ENCODE results near the gene CBLC. TPM values are rescaled to one million over a fixed set of nuclear protein-coding genes. Genes with fewer than 3 reads are reported as not detected.
A peak's percentile ranks its signal among the peaks of the same experiment; 100 is the strongest.

The CBLC gene
- total RNA-seq, 4 donors from 2014 or later = not detected

DNA sequence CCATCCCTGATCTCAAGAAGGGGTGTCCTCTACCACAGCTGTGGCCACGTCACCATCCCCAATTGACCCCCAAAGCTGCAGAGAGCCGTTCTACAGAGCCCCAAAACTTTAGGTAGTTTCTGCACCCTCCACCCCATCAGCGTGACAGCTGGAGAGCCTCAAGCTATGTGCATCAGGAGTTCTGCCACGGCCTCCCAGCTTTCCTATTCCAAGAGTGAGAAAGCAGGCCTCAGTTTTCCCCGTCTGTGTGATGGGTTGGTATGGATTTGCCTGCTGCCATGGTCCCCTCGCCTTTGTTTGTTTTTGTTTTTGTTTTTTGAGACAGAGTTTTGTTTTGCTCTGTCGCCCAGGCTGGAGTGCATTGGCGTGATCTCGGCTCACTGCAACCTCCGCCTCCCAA, 27.7 kb upstream of the CBLC start:
- H3K27me3 ChIP-seq = no peaks in the 10 kb centered on the region
- H3K36me3 ChIP-seq = peaks cover 0 to 18% (median 0%) of the 10 kb centered on the region in 3 donors
- H3K27ac ChIP-seq = peak overlapping the region in 3 of 4 donors; percentile 89 to 96 (median 95)
- H3K9me3 ChIP-seq = no peaks in the 10 kb centered on the region
- WGBS, 2 donors = 82 to 86% methylated on average over 10 of the region's 10 CpGs
- peaks cover 3 to 91% (median 66%) of the 10 kb centered on the region in 4 donors for H3K4me1 ChIP-seq
- peak overlapping the region; percentile 42 to 85 (median 60) for H3K4me3 ChIP-seq
- no peak for DNase-seq (ENCODE audit: low spot score in 2 of 2)
- no peak for TF ChIP-seq POLR2A (IDR thresholded peaks at IDR 0.05)
- TF ChIP-seq, protein P1, sequence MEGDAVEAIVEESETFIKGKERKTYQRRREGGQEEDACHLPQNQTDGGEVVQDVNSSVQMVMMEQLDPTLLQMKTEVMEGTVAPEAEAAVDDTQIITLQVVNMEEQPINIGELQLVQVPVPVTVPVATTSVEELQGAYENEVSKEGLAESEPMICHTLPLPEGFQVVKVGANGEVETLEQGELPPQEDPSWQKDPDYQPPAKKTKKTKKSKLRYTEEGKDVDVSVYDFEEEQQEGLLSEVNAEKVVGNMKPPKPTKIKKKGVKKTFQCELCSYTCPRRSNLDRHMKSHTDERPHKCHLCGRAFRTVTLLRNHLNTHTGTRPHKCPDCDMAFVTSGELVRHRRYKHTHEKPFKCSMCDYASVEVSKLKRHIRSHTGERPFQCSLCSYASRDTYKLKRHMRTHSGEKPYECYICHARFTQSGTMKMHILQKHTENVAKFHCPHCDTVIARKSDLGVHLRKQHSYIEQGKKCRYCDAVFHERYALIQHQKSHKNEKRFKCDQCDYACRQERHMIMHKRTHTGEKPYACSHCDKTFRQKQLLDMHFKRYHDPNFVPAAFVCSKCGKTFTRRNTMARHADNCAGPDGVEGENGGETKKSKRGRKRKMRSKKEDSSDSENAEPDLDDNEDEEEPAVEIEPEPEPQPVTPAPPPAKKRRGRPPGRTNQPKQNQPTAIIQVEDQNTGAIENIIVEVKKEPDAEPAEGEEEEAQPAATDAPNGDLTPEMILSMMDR (IDR thresholded peaks at IDR 0.05) = no peak
- TF ChIP-seq EP300 (IDR thresholded peaks at IDR 0.05) = no peak

DNA sequence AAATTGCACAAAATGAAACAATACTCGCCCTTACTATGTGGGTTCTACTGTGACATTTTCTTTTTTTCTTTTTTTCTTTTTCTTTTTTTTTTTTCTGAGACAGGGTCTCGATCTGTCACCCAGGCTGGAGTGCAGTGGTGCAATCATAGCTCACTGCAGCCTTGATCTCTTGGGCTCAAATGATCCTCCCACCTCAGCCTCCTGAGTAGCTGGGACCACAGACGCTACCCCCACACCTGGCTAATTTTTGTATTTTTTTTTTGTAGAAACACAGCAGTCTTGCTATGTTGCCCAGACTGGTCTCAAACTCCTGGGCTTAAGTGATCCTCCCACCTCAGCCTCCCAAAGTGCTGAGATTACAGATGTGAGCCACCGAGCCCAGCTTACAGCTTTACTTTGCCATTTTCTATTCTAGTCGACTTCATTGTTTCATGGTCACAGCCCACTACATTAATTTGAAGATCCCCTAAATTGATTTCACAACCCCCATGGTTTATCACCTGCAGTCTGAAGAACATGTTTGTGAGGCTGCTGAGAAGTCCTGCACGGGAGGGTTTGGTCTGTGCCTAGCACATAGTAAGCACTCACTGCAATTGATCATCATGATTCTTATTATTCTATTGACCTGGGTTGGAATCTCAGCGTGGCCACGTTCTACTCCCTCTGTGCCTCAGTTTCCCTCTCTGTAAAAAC, 25.4 kb upstream of the CBLC start:
- no peak for DNase-seq (ENCODE audit: low spot score in 2 of 2)
- WGBS, 2 donors = 56 to 63% methylated on average over 8 of the region's 8 CpGs
- Histone ChIP-seq H3K27me3 (no peaks in the 10 kb centered on the region), H3K36me3 (peaks cover 0 to 18% (median 0%) of the 10 kb centered on the region in 3 donors), H3K27ac (peak overlapping the region in 3 of 4 donors; percentile 85 to 94 (median 90)), H3K4me1 (peaks cover 5 to 92% (median 75%) of the 10 kb centered on the region in 4 donors), H3K4me3 (peak overlapping the region in 1 of 4 donors; percentile 40), H3K9me3 (no peaks in the 10 kb centered on the region)
- TF ChIP-seq, protein P1 (IDR thresholded peaks at IDR 0.05) = no peak
- TF ChIP-seq POLR2A (IDR thresholded peaks at IDR 0.05) (no peak), EP300 (IDR thresholded peaks at IDR 0.05) (no peak)

DNA sequence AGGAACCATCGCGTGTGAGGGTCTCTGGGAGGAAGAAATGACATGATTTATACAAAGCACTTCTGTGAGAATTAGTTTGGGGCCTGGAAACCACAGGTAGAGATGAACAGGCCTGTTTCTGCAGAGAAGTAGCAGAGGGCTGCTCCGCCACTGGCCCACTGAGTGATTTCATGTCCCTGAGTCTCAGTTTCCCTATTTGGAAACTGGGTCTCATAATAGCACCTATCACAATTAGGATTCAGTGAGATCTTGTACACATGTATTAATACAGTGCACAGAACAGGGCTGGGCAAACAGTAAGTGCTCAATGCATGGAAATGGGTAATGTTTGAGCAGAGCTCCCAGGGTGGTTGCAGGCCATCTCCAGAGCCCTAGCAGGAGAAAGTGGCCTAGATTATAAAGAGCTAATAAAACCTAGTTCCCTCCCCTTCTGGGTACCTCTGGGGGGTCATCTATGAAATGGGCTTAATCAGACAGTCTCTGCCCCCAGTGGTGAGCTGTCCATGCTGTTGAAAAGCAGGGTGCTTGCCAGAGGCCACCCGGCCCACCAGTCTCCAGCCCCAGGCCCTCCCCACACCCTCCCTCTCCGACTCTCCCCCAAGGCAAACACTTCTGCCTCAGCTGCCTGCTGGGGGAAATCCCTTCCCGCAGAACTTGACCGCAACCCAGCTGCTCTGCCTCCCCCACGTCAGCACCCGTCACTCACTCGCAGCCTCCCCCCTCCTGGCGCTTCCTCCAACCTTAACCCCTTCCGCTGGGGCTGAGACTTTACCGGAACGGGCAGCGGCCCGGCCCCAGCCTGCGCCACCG, 24.7 kb upstream of the CBLC start:
- peaks cover 0 to 18% (median 0%) of the 10 kb centered on the region in 3 donors for H3K36me3 ChIP-seq
- H3K4me1 ChIP-seq = peaks cover 5 to 91% (median 77%) of the 10 kb centered on the region in 4 donors
- no peaks in the 10 kb centered on the region for H3K27me3 ChIP-seq
- H3K4me3 ChIP-seq = peak overlapping the region; percentile 22 to 51 (median 38)
- H3K27ac ChIP-seq = peak overlapping the region; percentile 84 to 94 (median 88)
- TF ChIP-seq EP300 (IDR thresholded peaks at IDR 0.05) = peak in 1 of 2 donors; percentile 85
- TF ChIP-seq, protein P1 (IDR thresholded peaks at IDR 0.05) = peak in 1 of 5 experiments; percentile 25
- TF ChIP-seq POLR2A (IDR thresholded peaks at IDR 0.05) = no peak
- peak; percentile 64 to 80 for DNase-seq (ENCODE audit: low spot score in 2 of 2)
- WGBS, 2 donors = 13 to 15% methylated on average over 16 to 18 of the region's 18 CpGs
- H3K9me3 ChIP-seq = no peaks in the 10 kb centered on the region

DNA sequence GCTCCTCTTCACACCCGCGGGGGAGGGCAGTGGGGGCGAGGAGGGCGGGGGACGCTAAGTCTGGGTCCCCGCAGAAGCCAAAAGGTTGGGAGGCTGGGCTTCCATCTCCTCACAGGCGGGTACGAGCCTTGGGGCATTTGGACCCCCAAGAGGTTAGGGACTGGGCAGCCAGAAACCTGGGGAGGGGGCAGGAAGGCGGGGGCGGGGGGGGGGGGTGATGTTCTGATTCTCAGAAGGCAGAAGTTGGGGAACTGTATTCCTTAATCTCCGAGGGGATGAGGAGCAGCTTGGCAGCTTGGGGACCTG, 24.1 kb upstream of the CBLC start:
- Histone ChIP-seq H3K4me3 (peak overlapping the region; percentile 22 to 51 (median 38)), H3K27ac (peak overlapping the region; percentile 84 to 94 (median 88)), H3K27me3 (no peaks in the 10 kb centered on the region), H3K4me1 (peaks cover 5 to 95% (median 82%) of the 10 kb centered on the region in 4 donors), H3K9me3 (no peaks in the 10 kb centered on the region), H3K36me3 (peaks cover 0 to 19% (median 0%) of the 10 kb centered on the region in 3 donors)
- no peak for TF ChIP-seq EP300 (IDR thresholded peaks at IDR 0.05)
- no peak for DNase-seq (ENCODE audit: low spot score in 2 of 2)
- WGBS, 2 donors = 0 to 3% methylated on average over 11 of the region's 11 CpGs

DNA sequence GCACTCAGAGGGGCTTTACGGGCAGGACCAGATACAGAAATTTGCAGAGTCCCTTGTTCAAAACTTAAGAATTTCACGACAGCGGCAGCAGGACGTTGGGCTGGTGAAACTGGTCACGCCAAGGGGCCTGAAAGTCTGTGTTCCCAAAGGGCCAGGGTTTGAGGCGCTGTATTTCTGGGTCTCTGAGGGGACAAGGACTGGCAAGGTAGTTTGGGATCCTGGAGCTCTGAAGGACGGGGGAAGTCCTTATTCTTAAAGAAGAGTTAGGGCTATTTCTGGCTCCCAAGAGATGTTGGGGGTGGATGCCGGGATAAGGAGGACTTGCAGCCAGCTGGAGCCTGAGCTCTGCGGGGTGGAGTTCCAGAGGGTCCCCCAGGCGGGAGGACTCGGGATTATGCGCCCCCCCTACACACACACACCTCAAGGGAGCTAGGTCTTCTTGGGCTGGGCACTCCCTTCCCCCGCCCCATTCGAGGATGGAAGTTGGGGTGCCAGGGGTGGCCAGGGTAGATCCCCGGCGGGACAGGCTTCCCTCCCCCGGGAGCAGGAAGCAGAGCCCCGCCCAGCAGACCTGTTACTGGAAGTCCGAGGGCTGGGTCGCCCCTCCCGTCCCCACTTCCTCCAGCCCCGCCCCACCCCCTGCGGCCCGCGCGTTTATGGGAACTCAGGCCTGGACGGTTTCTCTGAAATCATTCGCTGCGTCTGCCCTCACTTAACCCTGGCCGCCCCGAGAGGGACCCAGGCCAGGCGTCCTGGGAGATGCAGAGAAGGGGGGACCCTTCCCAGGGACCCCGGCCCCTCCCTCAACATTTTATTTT, 23.5 kb upstream of the CBLC start:
- WGBS, 2 donors = 0 to 3% methylated on average over 27 to 33 of the region's 33 CpGs
- peak; percentile 89 to 90 for DNase-seq (ENCODE audit: low spot score in 2 of 2)
- Histone ChIP-seq H3K4me3 (peak overlapping the region; percentile 22 to 51 (median 38)), H3K27me3 (no peaks in the 10 kb centered on the region), H3K9me3 (no peaks in the 10 kb centered on the region), H3K27ac (peak overlapping the region; percentile 84 to 94 (median 88)), H3K36me3 (peaks cover 0 to 25% (median 0%) of the 10 kb centered on the region in 3 donors), H3K4me1 (peaks cover 5 to 99% (median 84%) of the 10 kb centered on the region in 4 donors)
- TF ChIP-seq EP300 (IDR thresholded peaks at IDR 0.05) (peak; percentile 51 to 68), POLR2A (IDR thresholded peaks at IDR 0.05) (peak; percentile 3 to 15)
- TF ChIP-seq, protein P1 (IDR thresholded peaks at IDR 0.05) = peak in 1 of 5 experiments; percentile 16
